GM06990 (cell line): Measurements from ENCODE around the gene PWWP2A.
"Not testable (repeated sequence)": the region's sequence is repeated elsewhere in the genome, so short reads cannot be mapped to it uniquely, and the experiment has no call there.

Experiments
- DNase-seq: peaks from one replicate; pipeline ENCODE4 v3.0.0-alpha.2; 2011; ENCODE audit not compliant: insufficient read length; ENCODE audit errors: extremely low read depth
- H3K27me3 ChIP-seq: replicated peaks from 2 replicates; pipeline ENCODE4 v1.6.0; 2011; ENCODE audit warnings: low read length; ENCODE audit not compliant: control insufficient read depth, insufficient read depth
- H3K36me3 ChIP-seq: 2 replicates; pipeline ENCODE4 v1.5.1; 2011; ENCODE audit warnings: low read length; ENCODE audit not compliant: control insufficient read depth, insufficient read depth
- H3K4me3 ChIP-seq: replicated peaks from 2 replicates; pipeline ENCODE4 v1.5.1; 2011; ENCODE audit warnings: low read depth, mild to moderate bottlenecking, control low read depth, low read length
- CTCF ChIP-seq: IDR thresholded peaks from 2 replicates; pipeline ENCODE4 v1.5.1; 2011; ENCODE audit warnings: low read length, control low read depth, mild to moderate bottlenecking, inconsistent platforms; ENCODE audit not compliant: insufficient read depth, poor library complexity, severe bottlenecking

Gene PWWP2A

GRCh38 chr5:160162910-160163309, 43.7 kb upstream of the PWWP2A start:
- no peaks in the 10 kb centered on the region for H3K36me3 ChIP-seq
- TF ChIP-seq CTCF, result no peak
- H3K27me3 ChIP-seq, result no peaks in the 10 kb centered on the region
- no peak overlapping the region for H3K4me3 ChIP-seq
- no peak for DNase-seq

- H3K4me3 ChIP-seq, result no peak overlapping the region
- H3K36me3 ChIP-seq, result no peaks in the 10 kb centered on the region
- no peak for DNase-seq
- no peak for TF ChIP-seq CTCF
- H3K27me3 ChIP-seq, result no peaks in the 10 kb centered on the region
Measured at GRCh38 chr5:160161626-160162025, 42.4 kb upstream of the PWWP2A start.

GRCh38 chr5:160160875-160161274, 41.6 kb upstream of the PWWP2A start:
- H3K36me3 ChIP-seq, DNase-seq: not testable (repeated sequence)

GRCh38 chr5:160159991-160160792, 40.9 kb upstream of the PWWP2A start:
- Histone ChIP-seq H3K4me3 (peak overlapping the region; percentile 8; the same call in 1 of the 2 replicates), H3K36me3 (no peaks in the 10 kb centered on the region), H3K27me3 (no peaks in the 10 kb centered on the region)
- peak; percentile 69 for DNase-seq
- no peak for TF ChIP-seq CTCF

More at GRCh38 chr5:160160875-160161274, 41.6 kb upstream of the PWWP2A start:
- H3K4me3 ChIP-seq, H3K27me3 ChIP-seq: not testable (repeated sequence)

- no peak for DNase-seq
- no peaks in the 10 kb centered on the region for H3K27me3 ChIP-seq
- no peaks in the 10 kb centered on the region for H3K36me3 ChIP-seq
- TF ChIP-seq CTCF, result peak; percentile 32
- no peak overlapping the region for H3K4me3 ChIP-seq
Measured at GRCh38 chr5:160158087-160158486, 38.8 kb upstream of the PWWP2A start.

GRCh38 chr5:160155017-160155750, 35.9 kb upstream of the PWWP2A start:
- no peaks in the 10 kb centered on the region for H3K36me3 ChIP-seq
- DNase-seq, result no peak
- no peaks in the 10 kb centered on the region for H3K27me3 ChIP-seq
- TF ChIP-seq CTCF, result no peak
- no peak overlapping the region for H3K4me3 ChIP-seq
